Measurements from ENCODE around the gene PCDH15.

The PCDH15 gene

DNA sequence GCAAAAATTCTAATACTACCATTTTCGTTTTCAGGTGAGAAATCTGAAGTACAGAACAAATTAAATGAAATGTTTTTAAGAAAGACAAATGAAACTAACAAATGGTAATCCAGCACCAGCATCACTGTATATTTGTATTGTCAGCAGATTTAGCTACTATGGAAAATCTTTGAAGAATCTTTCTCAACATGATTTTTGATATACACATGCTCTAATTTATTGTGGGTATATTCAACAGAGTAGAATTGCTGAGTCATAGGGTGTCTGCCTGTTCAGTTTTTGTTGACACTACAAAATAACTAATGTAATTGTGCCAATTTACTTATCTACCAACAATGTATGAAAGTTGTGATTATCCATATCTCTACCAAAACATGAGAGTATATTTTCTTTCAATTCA, 437.6 kb downstream of the PCDH15 start:
- DNase-seq: no peak

DNA sequence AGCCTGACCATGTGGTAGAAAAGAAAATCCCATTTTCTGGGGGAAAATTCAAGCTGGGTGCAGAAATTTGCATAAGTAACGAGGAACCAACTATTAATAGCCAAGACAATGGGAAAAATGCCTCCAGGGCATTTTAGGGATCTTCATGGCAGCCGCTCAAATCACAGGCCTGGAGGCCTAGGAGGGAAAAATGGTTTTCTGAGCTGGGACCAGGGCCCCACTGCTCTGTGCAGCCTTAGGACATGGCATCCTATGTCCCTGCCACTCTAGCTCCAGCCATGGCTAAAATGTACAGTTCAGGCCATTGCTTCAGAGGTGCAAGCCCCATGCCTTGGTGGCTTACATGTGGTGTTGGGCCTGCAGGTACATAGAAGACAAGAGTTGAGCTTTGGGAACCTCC, 459.0 kb downstream of the PCDH15 start:
- no peak for DNase-seq

DNA sequence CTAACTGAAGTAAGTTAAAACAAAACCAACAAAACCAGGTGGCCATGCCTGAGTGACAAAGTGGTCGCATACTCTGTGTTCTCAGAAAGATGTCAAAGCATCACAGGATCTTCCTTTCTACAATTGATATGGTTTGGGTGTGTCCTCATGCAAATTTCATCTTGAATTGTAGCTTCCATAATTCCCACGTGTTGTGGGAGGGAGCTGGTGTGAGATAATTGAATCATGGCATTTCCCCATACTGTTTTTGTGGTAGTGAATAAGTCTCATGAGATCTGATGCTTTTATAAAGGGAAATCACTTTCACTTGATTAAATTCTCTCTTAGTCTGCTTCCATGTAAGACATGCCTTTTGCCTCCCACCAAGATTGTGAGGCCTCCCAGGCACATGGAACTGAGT, 465.7 kb downstream of the PCDH15 start:
- DNase-seq: no peak

DNA sequence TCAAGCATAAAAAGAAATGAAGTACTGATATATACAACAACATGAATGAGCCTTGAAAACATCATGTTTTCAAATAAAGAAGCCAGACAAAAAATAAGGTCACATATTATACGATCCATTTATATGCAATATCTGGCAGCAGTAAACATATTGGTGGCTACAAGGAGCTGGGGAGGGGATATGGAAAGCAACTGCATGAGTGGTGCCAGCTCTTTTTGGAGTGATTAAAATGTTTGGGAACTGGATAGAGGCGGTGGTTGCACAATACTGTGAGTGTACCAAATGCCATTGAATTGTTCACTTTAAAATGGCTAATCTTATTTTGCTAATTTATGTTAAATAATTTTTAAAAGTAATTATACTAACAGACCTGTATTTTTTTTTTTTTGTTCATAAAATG, 481.7 kb downstream of the PCDH15 start:
- DNase-seq: no peak

DNA sequence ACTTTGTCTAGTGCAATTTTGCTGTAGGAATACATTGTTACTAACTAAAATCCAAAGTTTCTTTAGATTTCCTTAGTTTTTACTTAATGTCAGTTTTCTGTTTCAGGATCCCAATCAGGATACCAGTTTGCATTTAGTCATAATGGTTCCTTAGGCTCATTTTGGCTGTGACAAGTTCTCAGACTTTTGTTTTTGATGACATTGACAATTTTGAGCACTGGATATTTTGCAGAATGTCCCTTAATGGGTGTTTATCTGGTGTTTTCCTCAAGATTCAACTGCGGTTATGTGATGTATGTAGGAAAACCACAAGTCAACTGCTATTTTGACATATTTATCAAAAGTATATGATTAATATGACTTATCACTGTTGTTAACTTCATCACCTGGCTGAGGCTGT, 482.6 kb downstream of the PCDH15 start:
- DNase-seq: no peak

DNA sequence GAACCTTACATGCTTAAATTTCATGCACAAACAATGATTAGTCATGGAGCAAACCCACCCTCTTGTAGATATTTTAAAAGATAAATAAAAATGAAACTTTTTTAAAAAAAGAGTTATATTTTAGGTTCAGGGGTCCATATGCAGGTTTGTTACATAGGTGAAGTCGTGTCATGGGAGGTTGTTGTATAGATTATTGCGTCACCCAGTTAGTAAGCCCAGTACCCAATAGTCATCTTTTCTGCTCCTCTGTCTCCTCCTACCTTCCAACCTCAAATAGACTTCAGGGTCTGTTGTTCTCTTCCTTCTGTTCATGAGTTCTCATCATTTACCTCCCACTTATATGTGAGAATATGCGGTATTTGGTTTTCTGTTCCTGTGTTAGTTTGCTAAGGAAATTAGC, 486.6 kb downstream of the PCDH15 start:
- DNase-seq: no peak

DNA sequence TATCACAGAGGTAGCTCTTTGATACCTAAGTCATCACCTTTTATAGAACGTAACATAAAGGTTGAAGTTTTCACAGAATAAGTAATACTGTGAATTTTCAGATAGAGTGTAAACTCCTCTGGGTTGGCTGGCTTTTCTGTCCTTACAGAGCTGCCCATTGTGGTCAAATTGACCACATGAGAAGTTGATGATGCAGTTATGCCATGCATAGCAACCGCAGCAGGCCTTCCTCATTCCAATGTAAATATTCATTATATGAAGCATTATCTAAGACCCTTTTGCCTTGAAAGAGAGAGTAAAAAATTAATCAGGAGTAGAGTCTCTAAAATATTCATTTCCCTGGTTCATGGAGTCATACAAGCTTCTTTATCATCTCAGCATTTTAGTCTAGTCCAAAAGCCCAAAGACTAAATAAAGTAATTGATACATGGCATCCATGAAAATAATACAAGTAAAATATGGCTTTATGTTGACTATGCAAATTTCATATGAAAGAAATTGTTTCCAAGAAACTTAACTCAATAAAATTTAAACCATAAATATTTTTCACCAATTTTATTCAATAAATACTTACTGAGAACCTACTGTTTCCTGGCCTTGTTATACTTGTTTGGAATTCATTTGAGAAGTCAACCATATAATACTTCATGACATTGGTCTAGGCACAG, 516.4 kb downstream of the PCDH15 start:
- DNase-seq: no peak

DNA sequence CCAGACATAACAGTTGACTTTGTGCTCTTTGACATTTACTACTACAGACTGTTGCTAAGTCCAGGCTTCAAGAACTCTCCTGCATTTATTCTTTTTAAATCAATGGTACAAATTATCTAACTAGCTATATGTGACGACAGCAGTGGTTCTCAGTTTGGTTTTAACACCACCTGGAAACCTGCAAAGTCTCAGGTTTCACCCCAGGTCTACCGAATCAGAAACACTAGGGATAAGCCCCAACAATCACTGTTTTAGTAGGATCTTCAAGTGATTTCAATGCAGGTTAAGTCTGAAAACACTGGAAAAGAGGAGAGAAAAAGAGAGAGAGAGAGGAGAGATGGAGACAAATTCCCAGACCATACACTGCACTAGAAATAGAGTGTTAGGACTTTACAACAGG, 519.0 kb downstream of the PCDH15 start:
- no peak for DNase-seq

DNA sequence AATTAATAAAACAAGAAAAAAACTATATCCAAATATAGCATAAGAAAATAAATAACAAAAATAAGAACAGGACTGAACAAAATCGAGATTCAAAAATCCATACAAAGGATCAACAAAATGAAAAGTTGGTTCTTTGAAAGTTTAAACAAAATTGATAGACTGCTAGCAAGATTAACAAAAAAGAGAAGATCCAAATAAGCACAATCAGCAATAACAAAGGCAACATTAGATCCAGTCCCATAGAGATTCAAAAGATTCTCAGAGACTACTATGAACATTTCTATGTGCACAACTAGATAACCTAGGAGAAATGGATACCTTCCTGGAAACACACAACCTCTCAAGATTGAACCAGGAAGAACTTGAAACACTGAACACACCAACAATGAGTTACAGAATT, 534.6 kb downstream of the PCDH15 start:
- DNase-seq: no peak

DNA sequence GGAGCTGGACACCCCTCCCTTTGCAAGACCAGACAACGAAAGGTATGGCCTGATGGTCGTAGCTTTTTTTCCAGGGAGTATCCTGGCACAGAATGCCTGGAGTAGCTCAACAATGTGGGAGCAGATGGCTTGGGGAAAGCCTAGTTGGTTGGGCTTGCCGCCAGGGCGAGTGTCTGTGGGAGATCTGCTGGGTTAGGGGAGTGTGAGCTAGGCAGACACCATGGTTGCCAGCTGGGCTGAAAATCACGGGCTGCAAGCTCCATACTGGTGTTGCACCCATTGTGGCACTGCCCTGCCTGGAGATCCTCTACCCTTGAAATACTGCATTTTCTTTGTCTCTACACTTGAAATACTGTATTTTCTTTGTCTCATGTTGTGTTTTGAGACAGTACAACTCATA, 538.3 kb downstream of the PCDH15 start:
- no peak for DNase-seq

DNA sequence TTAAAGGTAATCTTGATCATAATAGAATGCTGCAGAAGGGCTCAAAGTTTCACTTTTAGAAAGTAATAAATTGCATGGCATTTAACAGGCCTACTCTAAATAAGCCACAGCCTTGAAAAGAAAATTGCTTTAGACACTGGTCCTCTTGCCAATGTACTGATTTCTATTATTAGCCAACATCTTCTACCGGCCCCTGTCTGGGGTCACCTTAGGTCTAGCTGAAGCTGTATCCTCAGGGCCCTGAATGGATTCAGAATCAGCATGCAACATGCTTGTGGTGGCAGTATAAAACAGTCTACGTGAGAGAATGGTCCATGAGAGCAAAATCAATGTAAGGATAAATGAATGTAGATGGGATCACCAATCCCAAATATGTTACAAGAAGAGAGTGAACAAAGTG, 541.9 kb downstream of the PCDH15 start:
- DNase-seq: no peak

DNA sequence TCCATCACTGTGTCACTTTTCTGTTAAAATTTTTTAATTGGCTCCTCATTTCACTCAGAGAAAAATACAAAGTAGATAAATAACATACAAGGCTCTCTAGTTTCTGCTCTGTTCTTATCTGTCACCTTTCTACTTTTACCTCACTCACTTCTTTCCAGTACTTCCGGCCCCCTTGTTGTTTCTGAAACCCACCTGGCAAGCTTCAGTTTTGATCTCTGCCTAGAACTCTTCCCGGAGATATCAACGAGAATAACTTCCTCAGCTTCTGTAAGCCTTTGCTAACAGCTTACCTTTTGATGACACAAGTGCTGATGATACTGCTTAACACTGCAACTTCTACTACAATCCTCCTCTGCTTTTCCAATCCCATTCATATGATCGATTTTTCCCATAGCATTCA, 566.2 kb downstream of the PCDH15 start:
- no peak for DNase-seq

DNA sequence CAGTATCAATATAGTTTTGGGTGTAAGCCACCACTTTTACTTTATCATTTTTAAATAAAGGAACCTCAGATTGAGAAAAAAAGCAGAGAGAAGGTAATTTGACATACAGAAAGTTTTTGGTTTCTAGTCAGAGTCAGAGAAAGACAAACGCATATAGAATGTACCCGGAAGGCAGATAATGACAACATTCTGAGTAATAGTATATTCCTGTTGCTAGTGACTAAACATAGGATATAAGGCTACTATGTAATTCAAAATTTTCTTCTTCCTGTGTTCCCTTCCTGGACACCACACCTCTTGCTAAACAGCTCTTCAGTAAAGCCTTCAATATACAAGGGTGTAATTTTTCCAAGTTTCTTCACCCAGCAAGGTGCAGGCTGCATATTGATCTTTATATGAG, 597.6 kb downstream of the PCDH15 start:
- DNase-seq: no peak

DNA sequence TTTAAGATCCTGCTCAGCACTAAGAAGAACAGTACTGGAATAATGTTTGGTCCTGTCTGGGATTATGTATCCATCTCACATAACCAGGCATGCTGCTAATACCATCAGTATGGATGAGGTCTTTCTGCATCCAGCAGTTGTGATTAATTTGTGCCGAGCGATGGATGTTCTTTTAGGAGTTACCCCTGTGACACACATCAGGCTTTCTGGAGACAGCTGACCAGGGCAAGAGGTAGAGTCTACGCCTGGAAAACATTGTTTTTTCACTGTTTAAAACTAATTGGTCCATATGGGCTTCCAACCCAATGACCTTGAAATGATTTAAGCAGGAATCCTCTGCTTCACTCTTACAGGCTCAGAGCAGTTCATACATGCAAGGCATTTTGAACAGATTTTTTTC, 603.0 kb downstream of the PCDH15 start:
- no peak for DNase-seq

DNA sequence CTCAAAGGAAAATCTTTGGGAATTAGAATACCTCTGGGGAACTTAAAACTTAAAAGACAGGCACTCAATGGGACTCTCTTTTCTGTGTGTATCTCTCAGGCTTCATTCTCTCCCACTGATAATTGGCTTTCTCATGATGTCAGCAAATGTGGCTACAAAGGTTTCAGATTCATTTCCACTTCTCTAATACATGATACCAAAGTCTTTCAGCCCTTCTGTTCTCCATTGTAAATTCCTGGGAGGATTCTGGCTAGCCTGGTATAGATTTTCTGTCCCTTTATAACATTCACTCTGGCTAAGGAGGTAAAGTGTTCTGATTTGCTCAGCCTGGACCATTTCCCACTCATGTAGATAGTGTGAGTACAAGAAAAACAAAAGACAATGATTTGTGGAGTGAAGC, 606.2 kb downstream of the PCDH15 start:
- DNase-seq: no peak

DNA sequence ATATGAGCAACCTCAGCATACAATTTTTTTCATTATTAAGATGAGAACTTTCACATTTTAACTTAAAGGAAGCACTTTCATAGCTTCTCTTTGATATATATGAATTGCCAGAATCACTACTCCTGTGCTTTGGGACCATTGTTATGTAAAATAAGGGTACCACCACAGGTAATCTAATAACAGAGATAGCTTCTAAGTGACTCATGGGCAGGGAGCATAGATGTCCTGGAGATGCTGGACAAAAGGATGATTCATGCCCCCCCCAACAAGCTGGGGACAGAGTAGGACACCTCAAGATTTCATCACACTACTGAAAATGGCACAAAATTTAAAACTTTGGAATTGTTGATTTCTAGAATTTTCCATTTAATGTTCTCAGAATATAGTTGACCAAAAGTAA, 641.1 kb downstream of the PCDH15 start:
- no peak for DNase-seq

DNA sequence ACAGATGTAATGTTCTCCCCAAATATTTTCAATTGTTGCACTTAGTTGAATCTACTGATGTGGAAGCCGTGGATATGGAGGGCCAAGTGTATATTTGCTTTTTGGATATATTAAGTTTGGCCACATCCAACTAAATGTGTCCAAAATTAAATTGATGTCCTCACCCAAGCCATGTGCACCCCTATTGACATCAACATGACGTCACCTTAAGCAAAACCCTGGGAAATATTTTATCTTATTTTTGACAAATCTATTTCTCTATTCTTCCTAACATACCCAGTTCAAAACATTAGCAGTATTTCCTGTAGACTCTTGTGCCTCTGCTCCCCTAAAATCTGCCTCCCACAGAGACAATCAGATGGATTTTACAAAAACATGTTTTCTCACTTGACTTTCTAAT, 652.5 kb downstream of the PCDH15 start:
- DNase-seq: no peak

DNA sequence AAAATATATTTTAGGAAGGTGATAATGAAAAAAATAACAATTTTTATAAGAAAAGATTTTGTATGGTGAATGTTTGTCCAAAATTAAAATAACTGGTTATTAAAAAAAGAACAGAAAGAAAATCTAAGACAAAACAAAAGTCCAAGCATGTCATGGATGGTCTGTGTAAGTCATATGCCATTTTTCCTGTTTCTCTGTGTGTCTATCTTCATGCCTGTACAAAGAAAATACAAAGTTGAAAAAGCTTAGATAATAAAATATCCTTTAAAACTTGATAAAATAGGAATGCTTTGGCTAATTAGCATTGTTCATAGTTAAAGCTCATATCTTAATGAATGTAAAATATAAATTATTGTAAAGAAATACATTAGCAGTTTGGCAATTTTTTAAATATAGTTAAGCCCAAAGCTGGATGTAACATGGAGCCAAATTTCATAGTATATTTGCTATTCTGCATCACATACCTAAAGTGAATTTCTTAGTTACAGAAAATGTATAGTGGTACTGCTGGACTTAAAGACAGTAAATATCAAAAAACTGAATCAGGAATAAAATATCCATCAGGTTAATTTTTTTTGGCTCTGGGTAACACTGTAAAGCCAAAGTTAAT, 661.1 kb downstream of the PCDH15 start:
- DNase-seq: no peak

DNA sequence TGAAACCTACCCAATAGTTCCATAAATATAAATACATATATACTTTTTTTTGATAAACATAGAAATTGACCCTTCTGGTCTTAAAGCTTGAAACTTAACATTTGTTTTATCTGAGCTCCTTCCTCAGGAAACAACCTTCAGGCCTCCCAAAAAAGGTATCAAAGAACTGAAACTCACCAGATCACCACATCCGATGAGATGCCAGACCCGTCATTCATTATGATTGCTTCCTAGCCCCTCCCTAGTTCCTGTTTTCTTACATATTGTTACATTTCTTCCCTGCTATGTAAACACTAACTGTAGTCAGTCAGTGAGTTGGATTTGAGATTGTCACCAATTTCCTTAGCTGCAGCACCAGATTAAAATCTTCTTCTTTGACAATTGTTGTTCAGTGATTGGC, 663.6 kb downstream of the PCDH15 start:
- DNase-seq: no peak

DNA sequence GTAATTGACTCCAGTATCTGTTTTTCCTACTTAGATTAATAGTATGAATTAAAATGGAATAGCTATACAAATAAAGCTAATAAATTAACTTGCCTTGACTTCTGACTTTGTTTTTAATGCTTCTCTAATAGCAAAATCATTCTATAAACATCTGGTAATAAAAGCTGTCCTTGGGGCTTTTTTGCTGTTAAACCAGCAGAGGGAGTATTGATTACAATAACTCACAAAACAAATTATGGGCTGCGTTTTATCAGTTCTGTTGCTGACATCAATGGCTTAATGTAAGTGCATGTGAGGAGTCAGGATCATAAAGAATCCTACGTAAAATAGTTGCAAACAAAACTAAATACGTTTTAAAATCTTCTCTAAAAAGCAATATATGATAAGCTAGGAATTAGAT, 667.8 kb downstream of the PCDH15 start:
- no peak for DNase-seq

DNA sequence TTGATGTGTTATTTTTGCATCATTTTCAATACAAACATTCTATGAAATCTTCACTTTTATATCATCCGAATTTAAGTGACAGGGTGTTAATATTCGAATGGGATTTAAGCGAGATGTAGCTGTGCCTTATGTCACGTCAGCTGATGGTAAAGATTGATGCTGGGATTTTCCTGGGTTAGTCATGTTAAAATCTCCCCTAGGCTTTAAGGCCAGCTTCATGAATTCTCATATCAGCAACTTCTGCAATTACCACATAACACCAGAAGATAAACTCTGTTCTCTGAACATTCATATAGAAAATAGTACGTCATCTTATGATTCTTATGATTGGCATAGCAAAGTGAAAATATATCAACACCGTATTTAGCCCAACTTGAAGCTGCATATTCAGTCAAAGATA, 669.2 kb downstream of the PCDH15 start:
- DNase-seq: no peak

DNA sequence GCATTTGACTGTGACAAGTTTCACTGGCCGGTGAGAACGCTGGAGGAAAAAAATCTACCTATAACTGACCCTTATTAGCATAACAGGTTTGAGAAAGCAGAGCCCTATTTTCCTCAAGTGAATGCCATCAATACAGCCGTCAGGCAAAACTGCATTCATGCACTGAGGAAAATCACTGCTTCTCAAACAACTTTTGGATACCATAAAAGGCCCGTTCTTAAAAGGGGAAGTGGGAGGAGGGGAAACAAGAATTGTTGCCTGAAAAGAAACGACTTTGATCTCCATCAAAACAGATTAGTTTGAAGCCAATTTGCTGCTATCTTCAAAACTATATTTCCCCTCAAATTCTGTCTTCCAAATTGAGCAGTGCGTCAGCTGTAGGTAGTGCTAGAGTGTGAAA, 670.6 kb downstream of the PCDH15 start:
- DNase-seq: no peak

DNA sequence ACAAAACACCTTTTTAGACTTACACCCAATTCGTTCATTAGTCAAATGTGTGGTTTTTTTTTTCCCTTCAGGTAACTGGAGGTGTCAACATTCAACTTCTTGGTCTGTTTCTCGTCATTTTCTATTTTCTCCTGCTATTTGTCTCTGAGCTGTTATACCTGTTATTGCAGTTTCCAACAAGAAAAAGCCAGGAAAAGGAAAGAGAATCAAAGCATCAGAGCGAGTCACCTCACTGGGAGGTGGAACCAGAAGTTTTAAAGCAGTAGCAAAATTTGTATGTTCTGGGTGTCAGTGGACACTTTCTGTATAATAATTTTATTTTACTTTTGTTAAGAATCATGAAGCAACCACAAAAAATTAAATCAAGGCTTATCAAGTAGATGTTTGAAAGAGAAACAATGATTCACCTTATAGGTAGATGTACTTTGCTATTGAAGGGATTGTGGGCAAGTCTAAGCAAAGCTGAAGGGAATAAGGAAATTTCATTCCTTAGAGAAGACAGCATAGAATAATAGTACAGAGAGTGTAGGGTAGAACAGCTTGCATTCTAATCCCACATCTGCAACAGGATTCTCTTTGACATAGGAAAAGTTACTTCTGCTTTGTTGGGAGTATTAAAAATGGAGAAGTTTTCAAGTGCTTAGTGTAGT, 675.8 kb downstream of the PCDH15 start:
- DNase-seq: no peak

DNA sequence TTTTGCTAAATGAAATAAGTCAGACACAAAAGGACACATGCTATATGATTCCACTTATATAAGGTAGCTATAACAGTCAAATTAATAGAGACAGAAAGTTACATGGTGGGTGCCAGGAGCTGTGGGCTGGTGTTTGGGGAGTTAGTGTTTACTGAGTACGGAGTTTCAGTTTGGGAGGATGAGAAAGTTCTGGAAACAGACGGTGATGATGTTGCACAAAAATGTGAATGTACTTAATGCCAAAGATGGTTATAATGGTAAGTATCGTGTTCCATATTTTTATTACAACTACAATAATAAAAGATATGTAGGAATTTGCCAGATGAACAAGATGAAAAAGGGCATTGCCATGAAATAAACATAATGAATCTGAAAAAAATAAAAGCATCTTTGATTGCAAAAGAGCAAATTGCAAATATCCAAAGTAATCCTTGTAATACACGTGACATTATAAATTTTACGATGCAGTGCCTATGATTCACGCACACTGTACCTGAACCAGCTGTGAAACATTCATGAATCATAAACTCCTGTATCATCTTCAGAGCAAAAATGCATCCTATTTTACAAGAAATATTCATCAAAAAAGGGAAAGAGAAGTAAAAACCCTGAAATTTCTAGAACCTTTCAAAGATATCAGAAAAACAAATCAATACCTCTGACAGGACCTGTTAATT, 676.7 kb downstream of the PCDH15 start:
- no peak for DNase-seq
